Measurements from ENCODE around the gene EFNA5.

Gene EFNA5

DNA sequence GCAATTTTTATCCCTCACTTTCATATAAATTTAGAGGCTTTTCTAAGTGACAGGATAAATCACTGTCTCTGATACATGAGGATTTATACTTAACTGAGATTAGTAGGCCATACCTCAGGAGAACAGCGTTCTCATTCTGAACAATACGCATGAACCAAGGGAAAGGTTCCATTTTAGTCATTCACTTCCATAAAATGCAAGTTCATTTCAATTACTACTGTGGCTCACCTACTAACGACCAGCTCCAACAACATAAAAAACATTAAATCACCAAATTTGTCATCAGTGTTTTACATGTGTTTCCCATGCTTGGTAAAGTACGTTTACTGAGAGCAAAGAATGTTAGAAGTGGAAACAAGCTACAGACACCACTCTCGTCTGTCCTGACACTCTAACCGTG is 67.4 kb downstream of the EFNA5 start:
- no peak for DNase-seq (ENCODE audit: low read depth)

GRCh38 chr5:107602896-107603295 is 67.8 kb downstream of the EFNA5 start:
- no peak for DNase-seq (ENCODE audit: low read depth)

DNA sequence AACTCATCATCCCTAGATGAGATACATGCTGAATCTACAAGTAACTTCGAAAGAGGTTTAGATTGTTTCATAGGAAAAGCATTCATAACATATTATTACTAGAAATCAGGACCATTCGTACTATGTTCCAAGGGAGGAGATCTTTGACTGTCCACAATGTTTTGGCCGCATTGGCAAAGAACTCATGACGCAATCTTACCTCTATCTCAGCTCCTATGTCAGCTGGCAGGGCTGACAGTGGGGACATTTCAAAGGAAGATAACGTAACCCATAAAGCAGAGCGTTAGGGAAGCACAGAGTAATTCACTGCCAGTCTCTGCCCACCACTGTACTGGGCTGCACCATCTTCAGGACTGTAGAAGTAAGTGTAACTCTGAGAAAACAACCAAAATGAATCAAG is 69.7 kb downstream of the EFNA5 start:
- no peak for DNase-seq (ENCODE audit: low read depth)

DNA sequence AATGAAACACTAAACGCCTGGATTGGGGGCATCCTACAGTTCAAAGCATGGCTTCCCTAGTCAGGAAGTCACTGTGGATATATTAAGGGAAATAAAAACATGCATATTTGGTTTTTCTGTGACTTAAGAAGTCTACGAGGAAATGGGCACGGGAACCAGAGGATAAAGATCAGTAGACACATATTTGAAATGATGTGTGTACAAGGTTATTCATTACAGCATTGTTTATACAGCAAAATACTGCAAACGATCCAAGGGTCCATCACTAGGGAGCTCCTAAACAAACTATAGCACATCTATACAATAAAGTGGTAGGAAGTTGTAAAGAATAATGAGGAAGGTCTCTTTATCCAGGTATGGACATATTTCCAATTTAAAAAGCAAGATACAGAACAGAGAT is 71.8 kb downstream of the EFNA5 start:
- DNase-seq (ENCODE audit: low read depth): no peak

DNA sequence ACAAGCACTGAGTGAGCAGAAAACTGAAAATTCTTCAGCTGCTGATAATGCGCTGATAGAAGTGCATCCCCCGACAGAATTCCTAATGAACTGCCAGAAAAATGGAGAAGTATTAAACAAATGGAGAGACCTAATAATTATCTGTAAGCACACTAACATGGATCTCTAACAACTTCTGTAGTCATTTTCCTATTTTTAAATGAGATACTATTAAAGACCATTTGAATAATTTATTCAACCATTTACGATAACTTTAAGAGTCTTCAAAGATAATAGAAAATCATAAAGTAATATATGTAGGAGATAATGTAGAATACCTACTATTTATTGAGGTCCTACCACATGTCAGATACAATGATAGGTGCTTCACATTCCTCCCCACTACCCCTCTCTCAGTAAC is 72.9 kb downstream of the EFNA5 start:
- no peak for DNase-seq (ENCODE audit: low read depth)

DNA sequence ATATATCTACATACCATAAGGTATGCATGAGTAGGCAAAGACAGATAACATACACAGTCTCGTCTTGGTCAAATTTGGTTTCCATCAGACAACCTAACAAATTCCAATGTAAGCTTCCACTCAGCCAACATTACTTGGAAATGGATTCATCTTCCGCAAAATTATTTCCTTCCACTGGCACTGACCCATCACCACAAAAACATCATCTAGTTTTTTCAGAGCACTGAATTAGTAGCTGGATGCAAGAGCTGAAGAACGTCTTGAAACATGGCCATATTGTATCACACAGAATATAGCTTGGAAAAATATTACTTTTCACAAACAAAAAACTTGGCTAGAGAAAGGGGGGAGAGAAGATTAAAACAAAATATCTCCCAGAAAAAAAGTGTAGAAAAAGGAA is 73.5 kb downstream of the EFNA5 start:
- no peak for DNase-seq (ENCODE audit: low read depth)

GRCh38 chr5:107594253-107595045 is 76.3 kb downstream of the EFNA5 start:
- DNase-seq (ENCODE audit: low read depth): no peak

- DNase-seq (ENCODE audit: low read depth): no peak
Observed at GRCh38 chr5:107593009-107593408, 77.7 kb downstream of the EFNA5 start.

- no peak for DNase-seq (ENCODE audit: low read depth)
Observed at GRCh38 chr5:107592515-107592914, 78.2 kb downstream of the EFNA5 start.

DNA sequence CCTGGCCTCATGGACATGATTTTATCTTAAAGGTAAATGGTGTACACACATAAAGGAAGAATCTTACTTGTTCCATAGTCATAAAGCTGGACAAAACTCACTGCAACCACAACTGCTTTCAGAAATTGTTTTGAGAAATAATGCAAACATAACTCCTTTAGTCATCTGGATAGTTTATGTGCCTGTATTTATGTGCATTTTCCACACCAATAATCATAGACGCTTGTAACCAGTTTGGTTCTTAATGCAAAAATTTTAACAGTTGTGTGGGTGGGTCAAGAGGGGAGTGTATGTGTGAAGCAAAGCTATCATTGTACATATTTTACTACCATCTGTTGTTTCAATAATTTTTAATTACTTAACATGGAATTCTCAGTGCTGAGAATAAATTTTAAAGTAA is 80.1 kb downstream of the EFNA5 start:
- no peak for DNase-seq (ENCODE audit: low read depth)

DNA sequence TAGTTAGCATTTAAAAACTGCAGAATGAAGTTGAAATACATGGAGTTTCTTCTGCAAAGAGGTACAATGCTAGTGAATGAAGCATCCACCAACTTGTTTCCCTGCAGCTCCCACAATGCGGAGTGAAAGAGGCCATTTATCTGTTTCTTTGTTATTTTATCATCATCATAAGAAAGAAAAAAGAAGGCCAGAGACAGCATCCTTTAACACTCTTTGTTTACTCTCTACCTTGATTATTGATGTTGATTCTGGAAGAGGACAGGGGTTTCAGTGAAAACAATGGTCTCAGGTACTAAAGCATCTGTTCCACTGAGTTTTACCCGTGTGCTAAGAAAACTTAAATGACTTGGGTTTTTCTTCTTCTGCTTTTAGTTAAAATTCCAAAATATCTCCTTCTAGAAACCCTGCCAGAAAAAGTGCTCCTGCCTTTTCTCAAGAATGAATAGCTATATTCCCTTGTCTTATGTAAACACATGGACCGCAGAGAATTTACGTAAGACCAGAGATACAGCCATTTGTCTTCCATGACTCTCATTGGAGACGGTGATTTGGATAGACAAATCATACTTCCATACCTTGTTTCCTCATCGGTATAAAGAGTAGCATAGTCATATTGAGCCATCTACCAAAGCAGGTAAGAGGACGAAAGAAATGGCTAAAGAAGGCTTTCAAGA is 81.1 kb downstream of the EFNA5 start:
- DNase-seq (ENCODE audit: low read depth): no peak

DNA sequence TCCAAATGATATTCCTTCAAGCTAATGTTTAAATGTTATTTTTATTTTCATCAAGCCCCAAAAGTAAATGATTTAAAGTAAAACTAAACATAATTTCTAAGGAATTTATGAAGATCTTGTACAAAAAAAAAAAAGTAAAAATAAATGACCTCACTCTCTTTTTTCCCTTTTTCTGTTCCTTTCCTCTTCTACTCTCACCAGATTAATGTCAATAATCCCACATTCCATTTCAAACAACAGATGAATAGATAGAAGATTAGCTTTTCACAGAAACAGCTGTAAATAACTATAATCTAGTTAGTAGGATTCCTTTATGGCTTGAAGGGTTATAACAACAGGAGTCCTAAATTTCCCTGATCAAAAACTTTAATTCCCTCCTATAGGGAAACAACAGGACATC is 88.1 kb downstream of the EFNA5 start:
- DNase-seq (ENCODE audit: low read depth): no peak

GRCh38 chr5:107580889-107581820 is 89.6 kb downstream of the EFNA5 start:
- DNase-seq (ENCODE audit: low read depth): no peak

DNA sequence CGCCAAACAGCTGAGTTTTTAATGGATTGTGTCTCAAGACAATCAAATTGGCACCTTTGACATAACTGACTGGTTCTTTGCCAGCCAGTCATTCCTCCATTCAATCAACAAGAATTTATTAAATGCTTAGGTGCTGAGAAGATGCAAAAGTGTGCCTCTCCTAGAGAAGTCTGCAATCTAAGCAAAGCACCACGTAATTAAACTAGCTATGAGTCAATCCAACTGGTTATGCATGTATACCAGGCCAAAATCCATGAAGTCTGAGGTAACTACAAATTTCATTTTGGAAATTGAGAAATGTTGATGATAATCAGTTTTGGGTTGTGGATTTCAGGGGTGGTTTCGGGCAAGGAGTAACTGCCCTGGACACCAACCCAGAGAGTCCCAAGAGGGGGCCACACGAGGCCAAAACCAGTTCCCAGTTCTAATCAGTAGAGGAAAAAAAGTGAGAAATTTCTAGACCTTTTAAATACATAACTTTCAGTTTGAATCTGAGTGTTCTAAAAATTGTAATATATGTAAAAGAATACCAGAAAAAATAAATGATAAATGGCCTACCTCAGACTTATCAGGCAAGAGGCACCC is 92.6 kb downstream of the EFNA5 start:
- no peak for DNase-seq (ENCODE audit: low read depth)

GRCh38 chr5:107577394-107577950 is 93.3 kb downstream of the EFNA5 start:
- no peak for DNase-seq (ENCODE audit: low read depth)

DNA sequence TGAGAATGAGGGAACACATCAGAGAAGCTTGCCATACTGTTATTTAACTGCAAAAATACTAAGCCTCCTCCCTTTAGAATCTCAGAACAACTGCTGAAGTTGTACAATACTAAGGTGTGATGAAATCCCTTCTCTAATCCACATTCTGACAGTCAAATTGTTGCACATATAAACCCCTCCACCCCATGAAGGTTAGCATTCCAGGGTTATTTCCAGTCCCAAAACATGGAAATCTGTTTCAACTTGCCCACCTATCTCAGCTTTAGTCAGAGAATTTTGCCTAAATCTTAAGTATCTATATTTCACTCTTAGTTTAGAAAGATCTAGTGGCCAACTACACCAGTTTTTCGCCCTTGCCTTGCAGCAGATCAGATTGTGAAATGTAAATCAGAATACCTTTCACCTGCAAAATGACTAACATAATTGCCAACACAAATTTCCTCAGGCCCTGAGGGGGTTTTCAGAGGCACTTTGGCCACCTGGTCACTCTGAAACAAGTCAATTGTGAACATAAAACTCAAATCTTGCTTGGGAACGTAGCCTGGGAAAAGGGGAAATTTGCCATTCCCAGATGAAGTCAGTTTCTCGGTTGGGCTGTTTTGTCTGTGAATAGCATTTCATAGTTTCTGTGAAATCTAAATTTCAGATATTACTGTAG is 93.9 kb downstream of the EFNA5 start:
- no peak for DNase-seq (ENCODE audit: low read depth)

DNA sequence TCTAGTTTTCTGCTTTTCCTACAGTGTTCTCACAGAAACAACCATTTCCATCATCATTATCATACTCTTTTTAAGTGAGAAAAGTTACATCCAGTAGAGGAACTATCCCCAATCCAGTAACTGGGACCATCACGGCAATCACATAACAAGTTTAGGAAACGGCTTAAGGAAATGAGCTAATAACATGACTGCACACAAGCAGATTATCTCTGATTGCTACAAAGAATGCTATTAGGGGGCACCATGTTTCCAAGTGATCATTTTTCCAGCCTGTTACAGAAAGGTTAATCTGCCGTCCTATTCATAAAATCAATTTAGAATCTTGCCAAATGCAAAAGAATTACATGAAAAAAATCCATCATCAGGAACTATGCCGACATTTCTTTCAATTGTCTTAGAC is 94.6 kb downstream of the EFNA5 start:
- DNase-seq (ENCODE audit: low read depth): no peak

DNA sequence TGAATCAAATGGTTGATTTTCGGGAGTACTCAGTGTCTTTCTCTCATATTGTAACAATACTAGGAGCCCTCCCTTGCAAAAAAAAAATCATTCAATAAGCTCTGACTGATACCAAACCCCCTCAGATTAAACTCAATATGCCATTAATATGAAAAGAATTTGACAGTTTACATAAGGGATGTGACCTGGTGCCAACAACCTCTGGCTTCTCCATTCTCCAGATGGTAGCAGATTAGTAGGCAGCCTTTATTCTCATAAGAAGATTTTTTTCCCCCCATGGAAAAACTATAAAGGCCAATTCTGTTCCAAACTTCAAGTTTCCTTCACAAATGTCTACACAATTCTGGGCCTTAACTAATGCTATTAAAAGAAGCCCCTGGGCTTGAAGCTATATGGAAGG is 96.5 kb downstream of the EFNA5 start:
- no peak for DNase-seq (ENCODE audit: low read depth)

DNA sequence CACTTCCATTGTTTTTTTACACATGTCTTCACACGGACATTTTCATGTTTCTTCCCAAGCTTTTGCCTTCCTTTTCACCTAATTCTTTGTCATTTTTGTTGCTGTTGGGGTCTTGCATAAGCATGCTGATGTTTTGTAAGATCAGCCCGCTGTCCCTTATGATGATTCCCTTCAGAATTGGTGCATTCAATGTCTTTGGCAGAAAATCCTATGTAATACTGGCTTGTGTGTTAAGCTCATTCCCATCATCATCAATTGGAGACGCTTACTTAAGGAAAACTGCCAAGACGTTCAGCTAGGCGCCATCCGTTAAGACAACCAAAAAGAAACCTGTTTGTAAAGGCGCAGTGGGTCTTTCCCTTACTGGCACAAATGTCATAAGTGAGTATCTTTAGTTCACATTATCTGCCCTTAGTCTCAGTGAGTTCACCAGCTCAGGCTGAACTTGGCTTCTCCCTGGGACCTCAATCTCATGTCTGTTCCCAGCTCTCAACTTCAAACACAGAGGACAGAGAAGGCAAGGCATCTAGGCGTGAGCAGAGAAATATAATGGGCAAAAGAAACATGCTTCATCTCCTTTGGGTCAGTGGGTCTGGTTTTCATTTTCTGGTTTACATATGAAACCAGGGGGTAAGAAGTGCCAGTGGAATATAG is 97.9 kb downstream of the EFNA5 start:
- DNase-seq (ENCODE audit: low read depth): no peak

DNA sequence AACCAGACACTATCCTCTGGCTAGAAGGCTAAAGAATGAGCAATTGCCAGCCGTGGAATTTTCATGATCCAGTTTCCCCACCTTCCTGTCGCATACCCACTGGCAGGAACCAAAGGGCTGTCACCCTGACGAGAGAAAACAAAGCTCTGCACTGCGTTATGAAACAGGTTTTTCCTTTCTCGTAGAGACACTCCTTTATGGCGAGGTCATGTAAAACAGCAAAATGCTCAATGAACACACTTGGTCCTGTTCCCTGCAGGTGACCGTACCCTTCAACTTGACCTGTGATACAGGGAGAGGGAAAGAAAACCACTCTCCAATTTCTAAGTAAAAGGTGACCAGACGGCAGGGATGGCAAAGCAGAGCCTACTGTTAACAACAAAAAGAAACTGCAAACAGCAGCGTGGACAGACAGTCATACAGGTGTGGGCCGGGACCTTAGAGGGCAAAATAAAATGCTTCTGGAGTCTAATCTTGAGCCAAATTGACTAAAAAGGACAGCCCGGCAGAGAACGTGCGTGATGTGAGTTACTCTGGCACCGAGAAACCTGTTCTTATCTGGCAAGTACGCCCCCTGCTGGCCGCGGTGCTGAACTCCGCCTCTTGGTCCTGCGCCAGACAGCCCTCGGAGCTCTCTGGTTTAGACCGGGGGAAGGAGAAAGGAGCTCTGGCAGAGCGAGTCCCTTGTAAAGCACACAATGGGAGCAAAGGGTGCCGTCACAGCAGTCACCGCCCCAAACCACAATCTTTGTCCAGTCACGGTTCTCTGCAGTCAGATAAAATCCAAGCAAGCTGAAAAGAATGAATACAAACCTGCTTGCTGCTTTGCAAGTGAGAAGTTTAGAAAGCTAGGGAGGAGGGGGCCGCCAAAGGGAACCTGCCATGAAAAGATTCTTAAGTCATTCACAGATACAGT is 98.9 kb downstream of the EFNA5 start:
- DNase-seq (ENCODE audit: low read depth): peak; percentile 76
